NCI-H2107 treated with DMSO at 0.1 percent for 48 hours (cell line): ENCODE measurements around the gene AGAP5.

Experiments
- DNase-seq: peaks from one replicate; lab custom pipeline; 2025; ENCODE audit not compliant: unreplicated experiment; lab: John Stamatoyannopoulos, UW

AGAP5 gene

GRCh38 chr10:73629165-73629564 lies 68.7 kb downstream of the AGAP5 start:
- DNase-seq, result no peak

- peak; percentile 34 for DNase-seq
Measured at GRCh38 chr10:73628405-73628804, 69.5 kb downstream of the AGAP5 start.

GRCh38 chr10:73627300-73627699 lies 70.6 kb downstream of the AGAP5 start:
- no peak for DNase-seq

GRCh38 chr10:73625884-73626752 lies 71.8 kb downstream of the AGAP5 start:
- peak; percentile 80 for DNase-seq

GRCh38 chr10:73625004-73625883 lies 72.7 kb downstream of the AGAP5 start:
- DNase-seq, result peak; percentile 18
